Measurements from ENCODE around the gene NADSYN1.
A peak's percentile ranks its signal among the peaks of the same experiment; 100 is the strongest.

NADSYN1 gene

GRCh38 chr11:71447791-71448256, 5.2 kb upstream of the NADSYN1 start:
- 0 out of 2 replicates have a peak, but pooled peaks cover 3% of the 10 kb centered on the region for H3K4me1 ChIP-seq (ENCODE audit: control insufficient read depth, insufficient read depth, low read length)
- H3K9me3 ChIP-seq (ENCODE audit: control insufficient read depth, insufficient read depth, low read depth, low read length) = no peaks in the 10 kb centered on the region
- TF ChIP-seq ZNF501 (tag by site-specific recombination; IDR thresholded peaks at IDR 0.05) (peak; percentile 27; the same call in 1 of the 2 replicates), SCRT1 (tag by site-specific recombination; IDR thresholded peaks at IDR 0.05; ENCODE audit: borderline replicate concordance) (peak; percentile 68; the same call in 1 of the 2 replicates), ZNF335 (tag by site-specific recombination; conservative IDR thresholded peaks at IDR 0.05) (peak; percentile 48), ZSCAN30 (tag by site-specific recombination; IDR thresholded peaks at IDR 0.05) (no peak), KLF9 (tag by site-specific recombination; IDR thresholded peaks at IDR 0.05; ENCODE audit: low read depth) (peak; percentile 24; the same call in 1 of the 2 replicates), SCRT2 (tag by site-specific recombination; IDR thresholded peaks at IDR 0.05) (peak; percentile 97)
- ChIA-PET POLR2A (interaction anchor here (1.1 to 1.7 kb wide), 2 partner anchors 9 to 22 kb away, joined by 3 to 9 read pairs; no protein-coding TSS in a partner anchor), CTCF (interaction anchor here (1.2 kb wide), 1 partner anchor 327 kb away, joined by 3 read pairs; no protein-coding TSS in a partner anchor)
- peaks cover 0 to 44% of the 10 kb centered on the region in 2 experiments; a peak in 1 of 3 replicates for H3K36me3 ChIP-seq (ENCODE audit: control insufficient read depth in 2 of 2, insufficient read depth in 1 of 2, low read length in 2 of 2)
- peak overlapping the region; percentile 81 for H3K4me3 ChIP-seq (ENCODE audit: low read depth, low read length)
- no peak overlapping the region; the same call in 1 of the 2 replicates for H3K27ac ChIP-seq (ENCODE audit: extremely low read depth, low read depth, low read length)

GRCh38 chr11:71448257-71449171, 4.5 kb upstream of the NADSYN1 start, which contains the start of gene DHCR7:
DHCR7 (minus strand) TSS chr11:71448393; CDS start chr11:71444952, 3,441 bp downstream.
- H3K9me3 ChIP-seq (ENCODE audit: control insufficient read depth, insufficient read depth, low read depth, low read length) = no peaks in the 10 kb centered on the region
- no peak within 1 kb of the TSS; the same call in 1 of the 2 replicates for H3K27ac ChIP-seq (ENCODE audit: extremely low read depth, low read depth, low read length)
- H3K4me3 ChIP-seq (ENCODE audit: low read depth, low read length) = peak within 1 kb of the TSS; percentile 92
- ChIA-PET POLR2A (interaction anchor here (1.1 to 2.1 kb wide), 4 partner anchors 9 to 23 kb away, joined by 3 to 9 read pairs (median 4); no protein-coding TSS in a partner anchor), CTCF (interaction anchor here (0.5 kb wide), 1 partner anchor 821 kb away, joined by 3 read pairs; no protein-coding TSS in a partner anchor)
- H3K4me1 ChIP-seq (ENCODE audit: control insufficient read depth, insufficient read depth, low read length) = 0 out of 2 replicates have a peak, but pooled peaks cover 3% of the 10 kb centered on the region
- peaks cover 0 to 37% of the 10 kb centered on the region in 2 experiments; a peak in 1 of 3 replicates for H3K36me3 ChIP-seq (ENCODE audit: control insufficient read depth in 2 of 2, insufficient read depth in 1 of 2, low read length in 2 of 2)
- TF ChIP-seq ZNF426 (tag by site-specific recombination; IDR thresholded peaks at IDR 0.05) (no peak), ZNF791 (tag by site-specific recombination; IDR thresholded peaks at IDR 0.05) (no peak), IKZF3 (tag by site-specific recombination; IDR thresholded peaks at IDR 0.05) (no peak), ZNF433 (tag by site-specific recombination; IDR thresholded peaks at IDR 0.05; ENCODE audit: low read depth) (no peak), ZNF561 (tag by site-specific recombination; IDR thresholded peaks at IDR 0.05; ENCODE audit: borderline replicate concordance) (peak; percentile 37; the same call in 1 of the 2 replicates), ZBTB11 (tag by site-specific recombination; conservative IDR thresholded peaks at IDR 0.05; ENCODE audit: low read depth) (no peak), SP2 (tag by site-specific recombination; IDR thresholded peaks at IDR 0.05) (peak; percentile 93), ZXDB (tag by site-specific recombination; IDR thresholded peaks at IDR 0.05) (peak; percentile 98), ZNF513 (tag by site-specific recombination; IDR thresholded peaks at IDR 0.05) (no peak), ZNF658 (tag by site-specific recombination; IDR thresholded peaks at IDR 0.05) (no peak), ZFP37 (tag by site-specific recombination; IDR thresholded peaks at IDR 0.05) (0 out of 2 replicates have a peak, but pooled peaks have one; percentile 22), GLI2 (tag by site-specific recombination; IDR thresholded peaks at IDR 0.05; ENCODE audit: borderline replicate concordance, low read depth) (no peak), KLF8 (tag by site-specific recombination; IDR thresholded peaks at IDR 0.05) (peak; percentile 69; the same call in 1 of the 2 replicates), ZNF362 (tag by site-specific recombination; IDR thresholded peaks at IDR 0.05) (no peak), ZBTB21 (tag by site-specific recombination; IDR thresholded peaks at IDR 0.05) (no peak), MZF1 (tag by site-specific recombination; IDR thresholded peaks at IDR 0.05; ENCODE audit: borderline replicate concordance) (no peak)
- TF ChIP-seq, protein P1, sequence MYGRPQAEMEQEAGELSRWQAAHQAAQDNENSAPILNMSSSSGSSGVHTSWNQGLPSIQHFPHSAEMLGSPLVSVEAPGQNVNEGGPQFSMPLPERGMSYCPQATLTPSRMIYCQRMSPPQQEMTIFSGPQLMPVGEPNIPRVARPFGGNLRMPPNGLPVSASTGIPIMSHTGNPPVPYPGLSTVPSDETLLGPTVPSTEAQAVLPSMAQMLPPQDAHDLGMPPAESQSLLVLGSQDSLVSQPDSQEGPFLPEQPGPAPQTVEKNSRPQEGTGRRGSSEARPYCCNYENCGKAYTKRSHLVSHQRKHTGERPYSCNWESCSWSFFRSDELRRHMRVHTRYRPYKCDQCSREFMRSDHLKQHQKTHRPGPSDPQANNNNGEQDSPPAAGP (tag by site-specific recombination; IDR thresholded peaks at IDR 0.05) = 0 out of 2 replicates have a peak, but pooled peaks have one; percentile 67
- TF ChIP-seq, protein P2, sequence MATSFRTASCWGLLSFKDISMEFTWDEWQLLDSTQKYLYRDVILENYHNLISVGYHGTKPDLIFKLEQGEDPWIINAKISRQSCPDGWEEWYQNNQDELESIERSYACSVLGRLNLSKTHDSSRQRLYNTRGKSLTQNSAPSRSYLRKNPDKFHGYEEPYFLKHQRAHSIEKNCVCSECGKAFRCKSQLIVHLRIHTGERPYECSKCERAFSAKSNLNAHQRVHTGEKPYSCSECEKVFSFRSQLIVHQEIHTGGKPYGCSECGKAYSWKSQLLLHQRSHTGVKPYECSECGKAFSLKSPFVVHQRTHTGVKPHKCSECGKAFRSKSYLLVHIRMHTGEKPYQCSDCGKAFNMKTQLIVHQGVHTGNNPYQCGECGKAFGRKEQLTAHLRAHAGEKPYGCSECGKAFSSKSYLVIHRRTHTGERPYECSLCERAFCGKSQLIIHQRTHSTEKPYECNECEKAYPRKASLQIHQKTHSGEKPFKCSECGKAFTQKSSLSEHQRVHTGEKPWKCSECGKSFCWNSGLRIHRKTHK (tag by site-specific recombination; IDR thresholded peaks at IDR 0.05) = no peak
